ENCODE results near the gene BMPR1A.

DNA sequence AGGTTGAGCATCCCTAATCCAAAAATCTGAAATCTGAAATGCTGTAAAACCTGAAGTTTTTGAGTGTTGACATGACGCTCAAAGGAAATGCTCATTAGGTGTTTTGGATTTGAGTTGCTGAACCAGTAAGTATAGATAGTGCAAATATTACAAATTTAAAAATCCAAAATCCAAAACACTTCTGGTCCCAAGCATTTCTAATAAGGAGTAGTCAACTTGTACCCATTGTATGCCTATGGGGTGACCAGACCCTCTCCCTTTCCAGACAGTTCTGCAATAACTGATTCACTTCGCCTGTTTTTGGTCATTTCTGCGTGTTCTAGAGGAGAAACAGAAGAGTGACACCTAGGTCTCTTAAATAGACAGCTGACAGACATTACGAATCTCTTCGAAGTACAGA is 110.7 kb downstream of the BMPR1A start:
- TF ChIP-seq HIVEP1 (CRISPR knock-in tag; IDR thresholded peaks at IDR 0.05) (no peak), ZNF133 (CRISPR knock-in tag; IDR thresholded peaks at IDR 0.05) (no peak), ATF1 (CRISPR knock-in tag; IDR thresholded peaks at IDR 0.05) (no peak), ATF1 (tag; IDR thresholded peaks at IDR 0.05) (no peak), HDGF (IDR thresholded peaks at IDR 0.05) (no peak), SUPT5H (IDR thresholded peaks at IDR 0.05) (no peak)
- TF ChIP-seq, protein P1, sequence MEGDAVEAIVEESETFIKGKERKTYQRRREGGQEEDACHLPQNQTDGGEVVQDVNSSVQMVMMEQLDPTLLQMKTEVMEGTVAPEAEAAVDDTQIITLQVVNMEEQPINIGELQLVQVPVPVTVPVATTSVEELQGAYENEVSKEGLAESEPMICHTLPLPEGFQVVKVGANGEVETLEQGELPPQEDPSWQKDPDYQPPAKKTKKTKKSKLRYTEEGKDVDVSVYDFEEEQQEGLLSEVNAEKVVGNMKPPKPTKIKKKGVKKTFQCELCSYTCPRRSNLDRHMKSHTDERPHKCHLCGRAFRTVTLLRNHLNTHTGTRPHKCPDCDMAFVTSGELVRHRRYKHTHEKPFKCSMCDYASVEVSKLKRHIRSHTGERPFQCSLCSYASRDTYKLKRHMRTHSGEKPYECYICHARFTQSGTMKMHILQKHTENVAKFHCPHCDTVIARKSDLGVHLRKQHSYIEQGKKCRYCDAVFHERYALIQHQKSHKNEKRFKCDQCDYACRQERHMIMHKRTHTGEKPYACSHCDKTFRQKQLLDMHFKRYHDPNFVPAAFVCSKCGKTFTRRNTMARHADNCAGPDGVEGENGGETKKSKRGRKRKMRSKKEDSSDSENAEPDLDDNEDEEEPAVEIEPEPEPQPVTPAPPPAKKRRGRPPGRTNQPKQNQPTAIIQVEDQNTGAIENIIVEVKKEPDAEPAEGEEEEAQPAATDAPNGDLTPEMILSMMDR (IDR thresholded peaks at IDR 0.05 in 2 of 3, conservative IDR thresholded peaks at IDR 0.05 in 1 of 3; ENCODE audit: insufficient read depth in 2 of 3, low read depth in 1 of 3, low read length in 3 of 3) = no peak

All from K562 (cell line).